T-helper 9 cell (primary cell): Measurements from ENCODE around the gene CASP8.
"Not testable (repeated sequence)": the region's sequence is repeated elsewhere in the genome, so short reads cannot be mapped to it uniquely, and the experiment has no call there.

Experiments used
- DNase-seq: peaks from one replicate; pipeline ENCODE4 v3.0.0-alpha.2; 2020

CASP8 gene

DNA sequence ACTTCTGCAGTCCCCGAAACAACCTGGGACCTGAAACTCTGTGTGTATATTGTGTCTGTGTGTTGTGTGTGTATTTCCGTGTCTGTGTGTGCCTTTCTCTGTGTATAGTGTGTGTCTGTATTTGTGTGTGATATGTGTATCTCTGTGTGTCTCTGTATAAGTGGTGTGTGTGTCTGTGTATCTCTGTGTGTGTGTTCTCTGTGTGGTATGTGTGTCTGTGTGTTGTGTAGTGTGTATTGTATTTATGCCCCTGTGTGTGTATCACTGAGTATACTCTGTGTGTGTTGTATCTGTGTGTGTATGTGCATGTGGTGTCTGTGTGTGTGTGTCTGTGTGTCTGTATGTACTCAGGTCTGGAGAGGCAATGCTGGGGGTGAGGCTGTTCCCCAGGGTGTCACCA is 11.6 kb downstream of the CASP8 start:
- DNase-seq: no peak

DNA sequence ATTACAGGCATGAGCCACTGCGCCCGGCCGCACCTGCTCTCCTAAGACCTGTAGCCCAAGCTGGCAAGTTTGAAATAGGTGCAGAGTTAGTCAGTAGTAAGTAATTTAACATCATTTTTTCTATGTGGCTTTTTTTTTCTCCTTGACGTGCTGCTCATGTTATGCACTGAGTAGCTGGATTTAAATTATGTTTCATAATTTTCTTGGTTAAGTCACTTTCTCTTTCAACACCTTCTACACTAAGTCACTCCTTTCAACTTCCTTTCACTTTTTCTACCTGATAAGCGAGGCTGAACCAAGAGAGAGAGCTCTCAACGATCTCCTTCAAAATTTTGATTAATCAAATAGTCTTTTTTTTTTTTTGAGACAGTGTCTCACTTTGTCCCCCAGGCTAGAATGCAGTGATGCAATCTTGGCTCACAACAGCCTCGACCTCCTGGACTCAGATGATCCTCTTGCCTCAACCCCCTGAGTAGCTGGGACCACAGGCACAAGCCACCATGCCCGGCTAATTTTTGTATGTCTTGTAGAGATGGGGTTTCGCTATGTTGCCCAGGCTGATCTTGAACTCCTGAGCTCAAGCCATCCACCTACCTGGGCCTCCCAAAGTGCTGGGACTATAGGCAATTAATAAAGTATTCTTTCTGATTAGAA is 13.1 kb downstream of the CASP8 start:
- DNase-seq: no peak

DNA sequence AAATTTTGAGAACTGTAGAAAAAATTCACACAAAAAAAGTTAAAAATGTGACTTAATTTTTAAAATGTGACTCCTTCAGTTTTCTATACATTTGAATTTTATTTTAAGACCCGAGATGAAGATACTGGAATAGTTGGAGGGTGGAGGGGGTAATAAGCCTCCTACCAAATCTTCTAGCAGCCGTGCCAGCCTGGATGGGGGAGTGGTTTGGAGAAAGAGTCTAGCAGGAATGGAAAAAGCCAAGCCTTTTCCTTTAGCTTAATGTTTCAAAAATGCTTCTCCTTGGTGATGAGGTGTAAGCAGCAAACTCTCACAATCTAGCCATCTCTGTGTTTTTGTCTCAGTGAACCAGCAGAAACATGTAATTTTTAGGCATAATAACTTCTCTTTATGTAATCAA is 14.7 kb downstream of the CASP8 start:
- DNase-seq: no peak

DNA sequence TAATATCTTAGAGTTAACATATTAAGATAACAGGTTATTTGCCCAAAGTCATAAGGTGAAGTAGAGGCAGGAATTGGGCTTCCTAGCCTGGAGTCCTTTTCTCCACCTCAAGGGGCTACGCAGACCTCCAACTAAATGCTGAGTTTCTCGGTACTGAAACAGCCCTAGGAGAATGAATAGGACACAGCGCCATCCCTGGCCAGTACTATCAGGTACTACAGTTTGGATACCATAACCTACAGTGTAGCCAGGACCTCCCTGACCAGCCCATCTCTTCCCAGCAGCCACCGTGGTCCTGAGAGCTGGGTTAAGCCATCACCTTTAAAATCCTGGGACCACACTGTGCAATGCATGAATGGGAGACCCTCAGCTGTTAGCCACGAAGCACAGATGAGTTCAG is 15.7 kb downstream of the CASP8 start:
- no peak for DNase-seq

DNA sequence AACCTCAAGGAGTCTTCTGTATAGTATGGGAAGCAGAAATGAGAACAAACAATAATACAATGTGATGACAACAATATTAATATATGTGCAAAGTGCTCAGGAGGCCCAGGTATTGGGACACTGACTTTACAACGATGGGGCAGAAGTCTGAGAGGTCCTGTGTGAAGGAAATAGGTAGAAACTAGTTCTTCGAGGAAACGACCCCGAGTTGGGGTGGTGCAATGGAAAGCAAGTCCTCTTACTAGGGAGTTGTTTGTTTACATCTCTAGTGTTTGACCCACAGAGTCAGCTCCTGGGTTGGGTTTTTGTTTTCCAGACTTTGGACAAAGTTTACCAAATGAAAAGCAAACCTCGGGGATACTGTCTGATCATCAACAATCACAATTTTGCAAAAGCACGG is 16.2 kb downstream of the CASP8 start:
- DNase-seq: no peak

DNA sequence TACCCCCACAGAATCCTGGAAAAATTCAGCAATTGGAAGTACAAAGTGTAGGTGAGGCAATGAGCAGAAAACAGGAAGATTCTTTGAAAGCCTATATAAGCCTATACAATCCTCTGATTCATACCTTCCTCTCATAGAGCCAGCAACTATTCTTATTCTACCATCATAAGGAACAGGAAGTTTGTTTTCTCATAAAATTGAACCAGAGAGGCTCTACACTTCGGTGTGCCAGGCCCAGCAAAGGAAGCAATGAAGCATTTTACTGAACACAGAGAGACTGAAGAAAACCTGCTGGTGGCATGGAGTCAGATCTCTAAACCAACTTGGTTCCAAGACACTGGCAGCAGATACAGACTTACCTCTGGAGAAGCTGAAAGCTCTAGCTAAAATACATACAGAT is 18.7 kb downstream of the CASP8 start:
- no peak for DNase-seq

DNA sequence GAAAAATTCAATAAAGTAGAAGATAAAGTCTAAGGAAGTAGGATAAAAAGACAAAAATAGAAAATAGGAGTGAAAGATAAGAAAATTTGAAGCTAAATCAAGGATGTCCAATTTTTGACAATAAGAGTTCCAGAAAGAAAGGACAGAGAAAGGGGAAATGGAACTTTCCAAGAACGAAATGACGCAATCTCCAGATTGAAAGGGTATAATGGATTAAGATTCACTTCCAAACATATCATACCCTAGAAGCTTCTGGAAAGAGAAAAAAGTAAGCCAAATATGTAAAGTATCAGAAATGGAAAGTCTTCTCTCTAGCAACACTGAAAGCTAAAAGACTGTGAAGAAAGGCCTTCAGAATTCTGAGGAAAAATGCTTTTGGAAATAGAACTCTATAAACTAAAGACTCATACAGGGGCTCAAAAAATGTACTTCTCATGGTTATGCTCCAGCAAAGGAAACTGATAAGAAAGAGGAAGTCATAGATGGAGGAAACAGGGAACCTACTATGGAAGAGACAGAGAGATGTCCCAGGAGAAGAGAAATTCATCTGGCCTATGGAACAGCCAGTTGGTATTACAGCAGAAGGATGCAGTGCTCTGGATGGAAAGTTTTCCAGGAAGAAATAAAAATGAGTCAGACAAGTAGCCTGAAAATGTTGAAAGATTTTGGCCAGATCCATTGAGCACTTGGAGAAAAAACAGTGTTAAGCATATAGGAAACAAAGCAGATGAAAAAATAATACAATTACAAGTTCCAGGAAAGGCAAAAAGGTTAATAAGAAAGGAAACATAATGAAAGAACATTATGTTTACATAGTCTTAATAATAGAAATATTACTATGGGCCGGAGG is 20.1 kb downstream of the CASP8 start:
- no peak for DNase-seq

DNA sequence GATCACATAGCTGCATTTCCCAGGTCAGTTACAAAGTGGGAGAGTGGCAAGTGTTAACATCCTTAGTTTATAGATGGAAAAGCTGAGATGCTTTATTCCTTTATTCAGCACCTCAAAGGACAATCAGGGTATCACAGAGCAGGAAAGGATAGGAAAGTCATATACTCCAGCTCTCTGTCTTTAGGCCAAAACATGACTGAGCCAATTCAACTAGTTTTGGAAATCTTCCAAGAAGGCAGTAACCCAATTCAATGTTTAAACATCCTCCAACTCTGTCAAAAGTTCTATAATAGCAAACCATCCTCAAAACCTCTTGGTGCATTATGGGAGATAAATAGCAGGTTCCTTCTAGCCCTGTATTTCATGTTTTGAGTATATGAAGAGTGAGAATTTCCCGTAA is 25.2 kb downstream of the CASP8 start:
- no peak for DNase-seq

DNA sequence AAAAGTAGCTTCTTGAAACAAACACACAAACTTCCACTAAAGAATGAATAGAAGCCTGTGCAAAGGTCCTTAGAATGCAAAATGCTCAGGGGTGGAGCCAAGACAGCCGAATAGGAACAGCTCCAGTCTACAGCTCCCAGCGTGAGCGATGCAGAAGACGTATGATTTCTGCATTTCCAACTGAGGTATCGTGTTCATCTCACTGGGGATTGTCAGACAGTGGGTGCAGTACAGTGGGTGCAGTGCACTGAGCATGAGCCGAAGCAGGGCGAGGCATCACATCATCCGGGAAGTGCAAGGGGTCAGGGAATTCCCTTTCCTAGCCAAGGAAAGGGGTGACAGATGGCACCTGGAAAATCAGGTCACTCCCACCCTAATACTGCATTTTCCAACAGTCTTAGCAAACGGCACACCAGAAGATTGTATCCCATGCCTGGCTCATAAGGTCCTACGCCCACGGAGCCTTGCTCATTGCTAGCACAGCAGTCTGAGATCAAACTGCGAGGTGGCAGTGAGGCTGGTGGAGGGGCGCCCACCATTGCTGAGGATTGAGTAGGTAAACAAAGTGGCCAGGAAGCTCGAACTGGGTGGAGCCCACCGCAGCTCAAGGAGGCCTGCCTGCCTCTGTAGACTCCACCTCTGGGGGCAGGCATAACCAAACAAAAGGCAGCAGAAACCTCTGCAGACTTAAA is 30.3 kb downstream of the CASP8 start:
- DNase-seq: not testable (repeated sequence)

DNA sequence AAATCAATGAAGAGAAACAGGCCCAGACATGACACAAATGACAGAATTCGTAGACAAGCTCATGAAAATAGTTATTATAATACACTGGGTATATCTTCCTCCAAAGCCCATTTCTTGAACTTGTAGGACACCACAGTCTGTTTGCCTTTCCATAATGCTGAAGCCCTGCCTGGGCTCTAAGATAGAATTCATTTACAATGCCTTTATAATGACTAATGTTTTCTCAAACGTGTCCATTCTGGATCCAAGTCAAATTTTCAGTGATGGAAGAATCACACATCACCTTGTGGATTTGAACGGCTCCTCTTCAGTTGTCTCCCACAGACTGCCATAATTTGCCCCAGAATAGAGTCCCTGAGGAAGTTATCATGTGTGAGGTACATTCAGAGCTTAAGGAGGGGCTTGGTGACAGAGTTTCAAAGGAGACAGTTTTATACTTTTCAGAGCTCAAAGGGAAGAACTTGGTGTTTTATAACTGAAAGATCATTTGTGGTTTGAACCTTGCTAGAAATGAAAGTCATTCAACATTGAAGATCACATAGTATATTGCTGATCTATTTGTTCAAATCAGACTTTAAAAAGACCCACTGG is 38.2 kb downstream of the CASP8 start:
- DNase-seq: no peak

DNA sequence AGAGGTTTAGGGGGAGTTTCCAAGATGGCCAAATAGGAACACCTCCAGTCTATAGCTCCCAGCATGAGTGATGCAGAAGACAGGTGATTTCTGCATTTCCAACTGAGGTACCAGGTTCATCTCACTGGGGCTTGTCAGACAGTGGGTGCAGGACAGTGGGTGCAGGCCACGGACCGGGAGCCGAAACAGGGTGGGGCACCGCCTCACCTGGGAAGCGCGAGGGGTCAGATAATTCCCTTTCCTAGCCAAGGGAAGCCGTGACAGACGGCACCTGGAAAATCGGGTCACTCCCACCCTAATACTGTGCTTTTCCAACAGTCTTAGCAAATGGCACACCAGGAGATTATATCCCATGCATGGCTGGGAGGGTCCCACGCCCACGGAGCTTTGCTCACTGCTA is 39.6 kb downstream of the CASP8 start:
- not testable (repeated sequence) for DNase-seq

DNA sequence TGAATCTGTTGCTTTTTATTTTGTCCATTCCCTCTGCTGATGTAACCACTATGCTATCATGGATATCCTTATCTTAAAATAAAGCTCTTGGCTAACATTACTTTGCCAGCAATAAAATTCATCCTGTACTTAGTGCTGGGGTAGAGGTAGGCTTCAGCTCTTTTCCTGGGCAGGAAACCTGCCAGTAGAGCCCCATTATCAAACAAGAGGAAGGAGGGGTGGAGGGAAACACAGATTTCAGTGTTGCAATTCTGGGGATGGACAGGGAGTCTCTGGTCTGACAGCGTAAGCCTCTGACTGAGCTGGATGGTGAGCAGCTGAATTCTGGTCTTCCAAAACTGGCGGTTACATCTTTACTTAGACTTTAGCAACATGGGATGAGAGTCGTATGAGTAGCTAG is 47.5 kb downstream of the CASP8 start:
- DNase-seq: no peak

DNA sequence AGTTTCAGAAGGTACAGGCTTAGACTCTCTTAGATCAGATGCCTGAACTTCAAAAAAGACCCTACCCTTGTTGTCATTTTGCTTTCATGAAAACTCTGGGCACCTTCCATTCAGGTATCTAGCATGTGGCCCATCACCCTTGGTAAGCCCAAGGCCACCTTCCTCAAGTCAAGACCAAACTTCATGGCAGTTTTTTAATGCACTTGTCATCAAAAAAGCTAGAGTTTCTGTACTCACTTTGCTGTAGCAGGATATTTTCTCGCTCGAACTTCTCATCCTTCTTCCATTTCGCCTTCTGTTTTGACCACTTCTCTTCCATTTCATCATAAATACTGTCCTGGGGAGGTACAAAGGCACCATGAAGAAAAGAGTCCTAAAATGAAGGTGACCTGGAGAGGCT is 48.6 kb downstream of the CASP8 start:
- DNase-seq: no peak

DNA sequence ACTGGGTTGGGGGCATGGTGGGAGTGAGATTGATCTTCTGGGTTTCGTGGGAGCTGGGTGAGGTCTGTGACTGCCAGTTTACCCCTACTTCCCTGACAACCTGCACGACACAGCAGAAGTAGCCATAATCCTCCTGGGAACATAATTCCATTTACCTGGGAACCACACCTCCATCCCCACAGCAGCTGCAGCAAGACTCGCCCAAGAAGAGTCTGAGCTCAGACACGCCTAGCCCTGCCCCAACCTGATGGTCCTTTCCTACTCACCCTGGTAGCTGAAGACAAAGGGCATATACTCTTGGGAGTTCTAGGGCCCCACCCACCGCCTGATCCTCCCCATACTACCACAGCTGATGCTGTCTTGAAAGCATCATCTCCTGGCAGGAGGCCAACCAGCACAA is 53.0 kb downstream of the CASP8 start:
- no peak for DNase-seq

DNA sequence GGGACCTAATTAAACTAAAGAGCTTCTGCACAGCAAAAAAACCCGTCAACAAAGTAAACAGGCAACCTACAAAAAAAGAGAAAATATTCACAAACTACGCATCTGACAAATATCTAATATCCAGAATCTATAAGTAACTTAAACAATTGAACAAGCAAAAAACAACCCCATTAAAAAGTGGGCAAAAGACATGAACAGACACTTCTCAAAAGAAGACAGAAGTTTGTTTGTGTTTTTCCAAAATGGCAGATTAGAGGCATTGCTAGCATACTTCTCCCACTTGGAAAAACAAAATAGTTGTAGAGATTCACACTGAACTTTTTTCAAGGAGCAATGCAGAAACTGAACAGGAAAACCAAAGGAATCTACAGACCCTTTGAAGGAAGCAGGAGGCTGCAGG is 59.2 kb downstream of the CASP8 start:
- no peak for DNase-seq

DNA sequence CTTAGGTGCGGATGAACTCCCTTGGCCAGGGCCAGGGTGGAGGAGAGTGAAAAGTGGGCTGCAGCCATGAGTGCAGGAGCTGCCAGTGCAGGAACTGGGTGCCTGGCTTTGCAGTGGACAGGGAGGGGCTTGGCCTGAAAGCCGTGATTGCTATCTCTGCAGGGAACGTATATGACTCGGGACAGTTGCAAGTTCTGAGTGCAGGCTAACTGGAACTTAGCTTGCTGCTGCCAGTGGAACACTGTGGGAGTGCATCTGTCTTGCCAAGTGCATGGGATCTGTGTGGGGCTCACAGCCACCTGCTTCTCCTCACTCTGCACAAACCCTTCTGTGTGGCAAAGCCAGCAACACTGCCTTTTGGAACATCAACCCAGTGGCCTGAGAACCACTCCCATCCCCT is 59.9 kb downstream of the CASP8 start:
- no peak for DNase-seq

DNA sequence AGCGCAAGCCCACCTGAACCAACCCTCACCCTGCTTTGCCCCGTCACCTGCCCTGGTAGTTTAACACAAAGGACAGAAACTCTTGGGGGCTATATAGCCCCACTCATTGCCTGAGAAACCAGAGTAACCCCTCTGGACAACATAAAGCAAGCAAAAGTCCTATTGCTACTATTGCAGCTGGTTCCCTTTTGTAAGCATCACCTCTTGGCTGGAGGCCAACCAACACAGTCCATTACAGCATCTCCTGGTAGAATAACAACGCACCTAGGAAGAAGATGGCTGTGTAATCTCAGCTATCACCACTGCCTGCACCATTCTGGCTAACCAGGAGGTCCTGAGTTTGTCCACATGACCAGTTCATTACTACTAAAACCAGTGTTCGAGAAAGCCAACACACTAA is 60.4 kb downstream of the CASP8 start:
- DNase-seq: no peak

DNA sequence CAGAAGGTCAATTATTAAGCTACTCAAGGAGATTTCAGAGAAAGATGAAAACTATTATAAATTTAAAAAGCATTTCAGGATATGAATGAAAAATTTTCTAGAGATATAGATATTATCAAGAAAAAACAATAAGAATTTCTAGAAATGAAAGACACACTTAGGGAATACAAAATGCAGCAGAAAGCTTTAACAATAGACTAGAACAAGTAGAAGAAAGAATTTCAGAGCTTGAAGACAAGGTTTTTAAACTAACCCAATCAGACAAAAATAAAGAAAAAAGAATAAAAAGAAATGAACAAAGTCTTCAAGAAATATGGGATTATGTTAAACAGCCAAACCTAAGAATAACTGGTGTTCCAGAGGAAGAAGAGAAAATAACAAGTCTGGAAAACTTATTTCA is 62.4 kb downstream of the CASP8 start:
- DNase-seq: no peak

DNA sequence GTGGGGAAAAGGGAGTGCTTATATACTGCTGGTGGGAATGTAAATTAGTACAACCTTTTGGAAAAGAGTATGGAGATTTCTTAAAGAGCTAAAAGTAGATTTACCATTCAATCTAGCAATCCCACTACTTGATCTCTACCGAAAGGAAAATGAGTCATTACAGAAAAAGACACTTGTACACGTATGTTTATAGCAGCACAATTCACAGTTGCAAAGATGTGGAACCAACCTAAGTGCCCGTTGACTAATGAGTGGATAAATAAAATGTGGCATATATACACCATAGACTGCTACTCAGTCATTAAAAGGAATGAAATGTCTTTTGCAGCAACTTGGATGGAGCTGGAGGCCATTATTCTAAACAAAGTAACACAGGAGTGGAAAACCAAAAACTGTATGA is 67.3 kb downstream of the CASP8 start:
- DNase-seq: no peak

DNA sequence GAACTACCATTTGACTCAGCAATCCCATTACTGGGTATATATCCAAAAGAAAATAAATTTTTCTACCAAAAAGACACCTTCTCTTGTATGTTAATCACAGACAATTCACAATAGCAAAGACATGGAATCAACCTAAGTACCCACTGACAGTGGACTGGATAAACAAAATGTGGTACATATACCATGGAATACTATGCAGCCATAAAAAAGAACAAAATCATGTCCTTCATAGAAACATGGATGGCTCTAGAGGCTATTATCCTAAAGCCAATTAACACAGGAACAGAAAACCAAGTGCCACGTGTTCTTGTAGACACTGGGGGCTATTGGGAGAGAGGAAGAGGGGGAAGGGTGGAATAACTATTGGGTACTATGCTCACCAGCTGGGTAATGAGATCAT is 69.1 kb downstream of the CASP8 start:
- no peak for DNase-seq
